Fibroblast of pulmonary artery (primary cell): ENCODE results near the gene NPLOC4.

Source experiments
- DNase-seq: peaks from one replicate; pipeline ENCODE4 v3.0.0-alpha.2; 2010; ENCODE audit warnings: low read depth
- H3K4me3 ChIP-seq: replicated peaks from 2 replicates; pipeline ENCODE4 v1.5.1; 2011; ENCODE audit warnings: low read depth, mild to moderate bottlenecking, control low read depth, low read length, moderate library complexity
- CTCF ChIP-seq: IDR thresholded peaks from 2 replicates; pipeline ENCODE4 v1.5.1; 2011; ENCODE audit warnings: mild to moderate bottlenecking, control low read depth, low read length, inconsistent platforms; ENCODE audit errors: missing control alignments

The NPLOC4 gene

GRCh38 chr17:81550285-81550684 is 86.6 kb downstream of the NPLOC4 start:
- no peak for TF ChIP-seq CTCF
- no peak overlapping the region for H3K4me3 ChIP-seq

GRCh38 chr17:81549826-81550225 is 87.1 kb downstream of the NPLOC4 start:
- H3K4me3 ChIP-seq: no peak overlapping the region
- DNase-seq: no peak
- no peak for TF ChIP-seq CTCF

More at GRCh38 chr17:81550285-81550684, 86.6 kb downstream of the NPLOC4 start:
- no peak for DNase-seq

GRCh38 chr17:81549031-81549557 is 87.8 kb downstream of the NPLOC4 start:
- DNase-seq: no peak
- no peak for TF ChIP-seq CTCF

GRCh38 chr17:81547614-81547982 is 89.3 kb downstream of the NPLOC4 start:
- DNase-seq: no peak
- no peak for TF ChIP-seq CTCF
- H3K4me3 ChIP-seq: no peak overlapping the region

More at GRCh38 chr17:81549031-81549557, 87.8 kb downstream of the NPLOC4 start:
- no peak overlapping the region for H3K4me3 ChIP-seq

- TF ChIP-seq CTCF: no peak
- DNase-seq: no peak
- H3K4me3 ChIP-seq: no peak overlapping the region
Observed at GRCh38 chr17:81546906-81547613, 89.9 kb downstream of the NPLOC4 start.

- DNase-seq: no peak
- no peak for TF ChIP-seq CTCF
Observed at GRCh38 chr17:81545160-81545949, 91.6 kb downstream of the NPLOC4 start.

More at GRCh38 chr17:81545160-81545949, 91.6 kb downstream of the NPLOC4 start:
- H3K4me3 ChIP-seq: no peak overlapping the region
